Esophagus muscularis mucosa (tissue), 4 donors: ENCODE data around the gene LTBP2. TPM values are rescaled to one million over a fixed set of nuclear protein-coding genes. Genes with fewer than 3 reads are reported as not detected.
A peak's percentile ranks its signal among the peaks of the same experiment; 100 is the strongest.

ENCODE experiments used
- DNase-seq: peaks from one replicate; pipeline ENCODE4 v3.0.0-alpha.2; 2017; ENCODE audit errors: extremely low spot score
- H3K27ac ChIP-seq, 4 donors: fragments of 200-600 bp; sonication (generic); replicated peaks in 1 of 4; 1 replicate in 3 of 4; 2 replicates in 1 of 4; pipeline ENCODE4 v1.5.1; 2016 to 2019; ENCODE audit warnings: mild to moderate bottlenecking in 1 of 4
- H3K27me3 ChIP-seq, 4 donors: fragments of 200-600 bp; sonication (generic); one replicate each; pipeline versions ENCODE4 v1.5.1 to v1.6.0; 2016 to 2019
- H3K36me3 ChIP-seq, 4 donors: fragments of 200-600 bp; sonication (generic); one replicate each; pipeline ENCODE4 v1.5.1; 2016 to 2019
- H3K4me1 ChIP-seq, 4 donors: fragments of 200-600 bp; sonication (generic); one replicate each; pipeline ENCODE4 v1.5.1; 2016 to 2019
- H3K4me3 ChIP-seq, 4 donors: fragments of 200-600 bp; sonication (generic); 1 replicate in 2 of 4; 2 replicates in 2 of 4; pipeline ENCODE4 v1.5.1; 2016 to 2019; ENCODE audit warnings: mild to moderate bottlenecking in 4 of 4, moderate library complexity in 1 of 4
- H3K9me3 ChIP-seq, 4 donors: fragments of 200-600 bp; sonication (generic); 1 replicate in 3 of 4; 2 replicates in 1 of 4; pipeline ENCODE4 v1.5.1; 2016 to 2019
- EP300 ChIP-seq: sonication (generic); formaldehyde crosslinking; IDR thresholded peaks from one replicate; pipeline ENCODE4 v1.6.1; 2017; ENCODE audit warnings: antibody characterized with exemption
- POLR2A ChIP-seq: fragments of 450-650 bp; IDR thresholded peaks from one replicate; pipeline ENCODE4 v1.6.1; 2017; ENCODE audit warnings: antibody characterized with exemption, moderate library complexity, mild to moderate bottlenecking, low read depth
- POLR2AphosphoS5 ChIP-seq, 2 donors: sonication (generic); formaldehyde crosslinking; IDR thresholded peaks; one replicate each; pipeline ENCODE4 v1.6.1; 2017; ENCODE audit warnings: antibody characterized with exemption in 2 of 2
- WGBS: methylation state at CpG from one replicate; pipeline ENCODE4 v1.1.5; 2018; 5-methylcytosine and 5-hydroxymethylcytosine counted together
- intact Hi-C: fragments of 100-400 bp; cut with DNase I; formaldehyde crosslinking; loops from one replicate; pipeline ENCODE4 v1.15.1; 2023
- total RNA-seq, 4 donors: library from RNA; depleted of rRNA; stranded (reverse); fragments of >200 nt; gene quantifications; one replicate each; pipeline versions ENCODE4 v1.1.0 to v1.2.1, GENCODE V29; 2016
- TF ChIP-seq, protein P1 (sequence below), 3 experiments: fragments of 200-600 bp in 2 of 3; fragments of 450-650 bp in 1 of 3; sonication (generic) in 2 of 3; IDR thresholded peaks; one replicate each; pipeline ENCODE4 v1.5.1; 2017 to 2019; ENCODE audit warnings: antibody characterized with exemption in 3 of 3, mild to moderate bottlenecking in 2 of 3, moderate library complexity in 1 of 3

LTBP2 gene
- total RNA-seq, 4 donors from 2014 or later, result 62.0 to 151 (median 109) TPM

DNA sequence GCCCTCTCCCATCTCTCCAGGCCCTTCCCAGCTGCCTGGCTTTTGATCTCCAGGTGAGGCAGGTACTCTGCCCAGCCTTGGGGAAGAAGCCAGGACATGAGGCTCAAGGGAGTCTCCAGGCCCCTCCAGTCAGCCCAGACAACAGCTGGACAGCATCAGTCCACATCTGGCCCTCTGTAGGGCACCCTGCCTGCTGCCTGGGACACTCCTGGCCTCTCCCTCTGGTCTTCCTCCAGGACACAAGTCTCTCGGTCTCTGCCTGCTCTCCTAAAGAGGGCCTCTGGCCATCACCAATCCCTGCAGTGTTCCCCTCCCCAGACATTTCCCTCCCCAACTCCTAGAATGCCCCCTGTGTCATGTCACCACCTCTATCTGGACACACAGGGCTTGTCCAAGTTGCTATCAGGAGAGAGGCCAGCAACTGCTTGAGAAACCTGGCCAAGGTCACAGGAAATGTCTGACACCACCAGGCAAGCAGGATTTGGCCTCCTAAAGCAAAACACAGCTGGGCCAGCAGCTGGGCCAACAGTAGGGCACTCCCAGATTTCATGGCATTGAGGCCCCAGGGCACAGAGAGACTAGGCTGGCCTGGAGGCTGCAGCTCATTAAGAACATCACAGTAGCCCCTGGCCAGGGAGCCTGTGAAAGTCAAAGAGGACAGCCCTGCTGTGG is 29.0 kb downstream of the LTBP2 start:
- WGBS, result 75% methylated on average over 1 of the region's 1 CpG
- intact Hi-C loops, result no loop called here
- Histone ChIP-seq H3K9me3 (no peaks in the 10 kb centered on the region), H3K27ac (peak overlapping the region in 2 of 4 donors; percentile 48 to 52), H3K4me1 (peaks cover 21 to 53% (median 47%) of the 10 kb centered on the region in 4 donors), H3K27me3 (no peaks in the 10 kb centered on the region), H3K36me3 (no peaks in the 10 kb centered on the region), H3K4me3 (no peak overlapping the region)
- TF ChIP-seq POLR2AphosphoS5 (IDR thresholded peaks at IDR 0.05) (no peak), POLR2A (no peak), EP300 (no peak)
- TF ChIP-seq, protein P1, sequence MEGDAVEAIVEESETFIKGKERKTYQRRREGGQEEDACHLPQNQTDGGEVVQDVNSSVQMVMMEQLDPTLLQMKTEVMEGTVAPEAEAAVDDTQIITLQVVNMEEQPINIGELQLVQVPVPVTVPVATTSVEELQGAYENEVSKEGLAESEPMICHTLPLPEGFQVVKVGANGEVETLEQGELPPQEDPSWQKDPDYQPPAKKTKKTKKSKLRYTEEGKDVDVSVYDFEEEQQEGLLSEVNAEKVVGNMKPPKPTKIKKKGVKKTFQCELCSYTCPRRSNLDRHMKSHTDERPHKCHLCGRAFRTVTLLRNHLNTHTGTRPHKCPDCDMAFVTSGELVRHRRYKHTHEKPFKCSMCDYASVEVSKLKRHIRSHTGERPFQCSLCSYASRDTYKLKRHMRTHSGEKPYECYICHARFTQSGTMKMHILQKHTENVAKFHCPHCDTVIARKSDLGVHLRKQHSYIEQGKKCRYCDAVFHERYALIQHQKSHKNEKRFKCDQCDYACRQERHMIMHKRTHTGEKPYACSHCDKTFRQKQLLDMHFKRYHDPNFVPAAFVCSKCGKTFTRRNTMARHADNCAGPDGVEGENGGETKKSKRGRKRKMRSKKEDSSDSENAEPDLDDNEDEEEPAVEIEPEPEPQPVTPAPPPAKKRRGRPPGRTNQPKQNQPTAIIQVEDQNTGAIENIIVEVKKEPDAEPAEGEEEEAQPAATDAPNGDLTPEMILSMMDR (IDR thresholded peaks at IDR 0.05), result no peak
- DNase-seq, result no peak

DNA sequence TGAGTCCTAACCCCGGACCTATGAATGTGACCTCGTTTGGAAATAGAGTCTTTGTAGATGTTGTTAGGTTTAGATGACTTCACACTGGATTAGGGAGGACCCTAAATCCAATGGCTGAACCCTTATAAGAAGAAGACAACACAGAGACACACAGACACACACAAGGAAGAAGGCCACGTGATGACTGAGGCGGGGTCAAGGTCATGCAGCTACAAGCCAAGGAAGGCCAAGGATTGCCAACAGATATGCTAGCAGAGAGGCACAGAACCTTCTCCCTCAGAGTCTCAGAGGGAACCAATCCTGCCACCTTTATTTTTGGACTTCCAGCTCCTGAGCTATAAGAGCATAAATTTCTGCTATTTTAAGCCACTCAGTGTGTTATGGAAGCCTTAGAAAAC is 31.8 kb downstream of the LTBP2 start:
- H3K27ac ChIP-seq, result no peak overlapping the region
- no peak for DNase-seq
- 87% methylated on average over 4 of the region's 4 CpGs for WGBS
- H3K9me3 ChIP-seq, result no peaks in the 10 kb centered on the region
- TF ChIP-seq POLR2A, result no peak
- TF ChIP-seq, protein P1 (IDR thresholded peaks at IDR 0.05), result no peak
- no peak for TF ChIP-seq POLR2AphosphoS5 (IDR thresholded peaks at IDR 0.05)
- TF ChIP-seq EP300, result no peak
- H3K4me1 ChIP-seq, result peaks cover 25 to 75% (median 72%) of the 10 kb centered on the region in 4 donors
- no peaks in the 10 kb centered on the region for H3K27me3 ChIP-seq
- intact Hi-C loops, result no loop called here
- H3K4me3 ChIP-seq, result no peak overlapping the region
- no peaks in the 10 kb centered on the region for H3K36me3 ChIP-seq

DNA sequence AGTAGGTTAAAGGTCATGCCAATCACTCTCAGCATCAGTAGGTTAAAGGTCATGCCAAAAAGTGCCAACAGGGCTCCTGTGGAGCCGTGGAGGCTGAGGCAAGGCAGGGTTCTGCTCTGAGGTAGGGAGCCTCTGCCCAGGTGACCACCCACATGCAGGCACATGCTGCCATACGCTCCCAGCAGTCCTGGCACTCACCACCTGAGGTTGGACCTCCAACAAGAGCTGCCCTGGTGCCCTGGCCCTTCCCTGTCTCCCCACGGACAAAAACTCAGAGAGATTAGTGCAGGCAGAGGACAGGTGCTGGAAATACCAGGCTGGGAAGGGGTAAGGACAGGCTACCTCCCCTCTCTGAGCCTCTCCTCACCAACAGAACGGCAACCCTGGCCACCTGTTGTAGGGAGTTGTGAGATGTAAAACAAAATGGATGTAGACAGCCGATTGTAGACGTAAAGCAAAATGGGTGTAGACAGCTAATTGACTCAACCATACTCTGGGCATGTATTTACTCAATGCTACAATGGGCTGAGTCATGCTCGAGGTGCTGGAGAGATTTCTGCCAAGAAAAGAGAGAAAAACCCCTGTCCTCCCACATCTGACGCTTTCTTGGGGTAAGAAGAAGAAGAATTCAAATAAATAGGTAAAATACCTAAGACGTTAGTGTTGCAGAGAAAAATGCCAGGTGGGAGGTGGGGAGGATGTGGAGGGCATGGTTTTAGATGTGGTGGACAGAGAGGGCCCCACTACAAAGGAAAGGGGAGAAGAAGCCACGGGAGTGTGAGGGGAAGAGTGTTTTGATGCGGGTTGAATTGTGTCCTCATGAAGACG is 32.4 kb downstream of the LTBP2 start:
- TF ChIP-seq POLR2AphosphoS5 (IDR thresholded peaks at IDR 0.05) (no peak), EP300 (no peak), POLR2A (no peak)
- TF ChIP-seq, protein P1 (IDR thresholded peaks at IDR 0.05), result no peak
- no peaks in the 10 kb centered on the region for H3K27me3 ChIP-seq
- H3K9me3 ChIP-seq, result no peaks in the 10 kb centered on the region
- no peak overlapping the region for H3K27ac ChIP-seq
- no peak overlapping the region for H3K4me3 ChIP-seq
- intact Hi-C loops, result no loop called here
- 77% methylated on average over 11 of the region's 12 CpGs for WGBS
- no peak for DNase-seq
- no peaks in the 10 kb centered on the region for H3K36me3 ChIP-seq
- peaks cover 28 to 76% (median 70%) of the 10 kb centered on the region in 4 donors for H3K4me1 ChIP-seq

DNA sequence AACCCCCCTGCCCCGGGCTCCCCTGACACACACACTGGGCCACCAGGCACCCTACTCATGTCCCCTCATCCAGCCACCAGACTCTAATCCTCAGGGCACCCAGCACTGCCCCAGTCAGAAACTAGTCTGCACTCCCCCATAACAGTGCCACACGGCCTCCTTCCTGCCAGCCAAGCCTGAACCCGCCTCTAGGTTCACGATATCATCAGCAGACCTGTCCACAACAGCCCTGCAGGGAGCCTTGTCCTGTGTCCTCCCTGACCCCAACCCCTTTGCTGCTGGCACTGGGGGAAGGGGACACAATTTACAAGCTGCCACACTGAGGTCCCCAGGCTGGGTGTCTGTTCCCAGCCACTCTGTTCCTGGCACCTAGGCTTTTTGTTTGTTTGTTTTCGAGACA is 33.6 kb downstream of the LTBP2 start:
- no peak overlapping the region for H3K27ac ChIP-seq

More for the DNA sequence above, 33.6 kb downstream of the LTBP2 start:
- WGBS, result 94% methylated on average over 5 of the region's 5 CpGs
- Histone ChIP-seq H3K9me3 (no peaks in the 10 kb centered on the region), H3K27me3 (no peaks in the 10 kb centered on the region), H3K4me1 (peaks cover 24 to 76% (median 69%) of the 10 kb centered on the region in 4 donors), H3K4me3 (no peak overlapping the region), H3K36me3 (no peaks in the 10 kb centered on the region)
- TF ChIP-seq POLR2A (no peak), POLR2AphosphoS5 (IDR thresholded peaks at IDR 0.05) (no peak)
- TF ChIP-seq, protein P1 (IDR thresholded peaks at IDR 0.05), result no peak
- DNase-seq, result no peak
- intact Hi-C loops, result no loop called here
